COLO668 (cell line): ENCODE data around the gene JAKMIP1.

Source experiments
- DNase-seq: peaks from one replicate; lab custom pipeline; 2025; ENCODE audit not compliant: unreplicated experiment; lab: John Stamatoyannopoulos, UW

JAKMIP1 gene

GRCh38 chr4:6204871-6205566, 4.7 kb upstream of the JAKMIP1 start:
- no peak for DNase-seq

- no peak for DNase-seq
These were observed 3.7 kb upstream of the JAKMIP1 start for GRCh38 chr4:6204098-6204497.

GRCh38 chr4:6201580-6202091, 1.3 kb upstream of the JAKMIP1 start:
- DNase-seq, result no peak

- peak; percentile 78 for DNase-seq
These were observed 593 bp upstream of the JAKMIP1 start for GRCh38 chr4:6200922-6201362.

- peak; percentile 52 for DNase-seq
These were observed 877 bp downstream of the JAKMIP1 start for GRCh38 chr4:6199422-6199921.

GRCh38 chr4:6198768-6199421, 1.5 kb downstream of the JAKMIP1 start:
- peak; percentile 52 for DNase-seq

GRCh38 chr4:6198278-6198677, 2.1 kb downstream of the JAKMIP1 start:
- DNase-seq, result no peak

- no peak for DNase-seq
These were observed 2.7 kb downstream of the JAKMIP1 start for GRCh38 chr4:6197433-6198174.

GRCh38 chr4:6196871-6197270, 3.5 kb downstream of the JAKMIP1 start:
- no peak for DNase-seq

GRCh38 chr4:6196324-6196723, 4.0 kb downstream of the JAKMIP1 start:
- no peak for DNase-seq

- no peak for DNase-seq
These were observed 4.6 kb downstream of the JAKMIP1 start for GRCh38 chr4:6195602-6196319.

GRCh38 chr4:6194458-6195195, 5.7 kb downstream of the JAKMIP1 start:
- no peak for DNase-seq

- DNase-seq, result no peak
These were observed 7.0 kb downstream of the JAKMIP1 start for GRCh38 chr4:6193399-6193798.

- no peak for DNase-seq
These were observed 8.1 kb downstream of the JAKMIP1 start for GRCh38 chr4:6192245-6192644.

- DNase-seq, result no peak
These were observed 8.8 kb downstream of the JAKMIP1 start for GRCh38 chr4:6191448-6192130.

- no peak for DNase-seq
These were observed 9.9 kb downstream of the JAKMIP1 start for GRCh38 chr4:6190486-6190885.

- no peak for DNase-seq
These were observed 10.8 kb downstream of the JAKMIP1 start for GRCh38 chr4:6189511-6189910.

- no peak for DNase-seq
These were observed 11.6 kb downstream of the JAKMIP1 start for GRCh38 chr4:6188687-6189305.

GRCh38 chr4:6184169-6184568, 16.2 kb downstream of the JAKMIP1 start:
- DNase-seq, result no peak
